Endometrium (tissue), 2 donors: ENCODE measurements around the gene TOB2.
A peak's percentile ranks its signal among the peaks of the same experiment; 100 is the strongest.

Source experiments
- FAIRE-seq: peaks from 2 replicates; lab custom pipeline; 2012; peaks lifted over from hg19 to GRCh38; lab: Jason Lieb, UNC
- donor health status: control.
- donor health status: control.

The TOB2 gene, protein sequence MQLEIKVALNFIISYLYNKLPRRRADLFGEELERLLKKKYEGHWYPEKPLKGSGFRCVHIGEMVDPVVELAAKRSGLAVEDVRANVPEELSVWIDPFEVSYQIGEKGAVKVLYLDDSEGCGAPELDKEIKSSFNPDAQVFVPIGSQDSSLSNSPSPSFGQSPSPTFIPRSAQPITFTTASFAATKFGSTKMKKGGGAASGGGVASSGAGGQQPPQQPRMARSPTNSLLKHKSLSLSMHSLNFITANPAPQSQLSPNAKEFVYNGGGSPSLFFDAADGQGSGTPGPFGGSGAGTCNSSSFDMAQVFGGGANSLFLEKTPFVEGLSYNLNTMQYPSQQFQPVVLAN

DNA sequence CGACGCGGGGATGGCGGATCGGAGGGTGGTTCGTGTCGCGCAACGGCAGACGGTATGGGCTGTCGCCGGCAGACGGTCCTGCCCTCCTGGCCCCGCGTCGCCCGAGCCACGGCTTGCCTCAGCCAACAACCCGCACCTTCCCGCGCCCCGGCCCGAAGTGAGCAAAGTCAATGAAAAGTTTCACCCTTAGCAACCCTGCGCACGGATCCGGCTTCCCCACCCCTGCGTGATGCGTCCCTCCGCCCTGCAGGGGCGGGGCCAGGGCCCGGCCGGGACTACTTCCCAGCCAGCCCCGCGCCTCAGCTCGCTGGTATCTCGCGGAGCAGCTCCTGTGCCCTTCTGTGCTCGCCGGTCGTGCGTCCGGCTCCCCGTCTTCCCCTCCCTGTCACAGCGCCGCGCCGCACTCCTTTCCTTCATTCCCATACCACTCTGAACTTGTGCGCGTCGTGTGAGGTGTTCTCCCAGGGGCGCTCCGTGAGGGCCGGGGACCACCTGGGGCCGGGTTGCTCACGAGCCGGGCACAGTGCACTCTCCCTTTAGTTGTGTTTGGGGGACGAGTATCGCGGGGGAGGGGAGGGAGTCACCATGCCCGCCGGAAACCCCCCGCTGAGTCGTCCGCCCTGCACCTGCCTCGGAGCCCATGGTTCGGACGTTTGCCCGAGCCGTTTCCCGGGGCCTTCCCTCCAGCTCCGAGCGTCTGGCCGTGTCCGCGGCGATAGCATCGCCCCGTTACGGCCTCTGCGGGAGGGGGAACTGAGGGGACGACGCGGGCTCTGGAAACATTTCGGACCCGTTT is at the start of gene TOB2:
TSS of gene TOB2 (minus strand) at position 163 of the 796 bp plus-strand sequence. CDS start 9,456 bp downstream, outside the sequence.
- FAIRE-seq, result peak; percentile 78

DNA sequence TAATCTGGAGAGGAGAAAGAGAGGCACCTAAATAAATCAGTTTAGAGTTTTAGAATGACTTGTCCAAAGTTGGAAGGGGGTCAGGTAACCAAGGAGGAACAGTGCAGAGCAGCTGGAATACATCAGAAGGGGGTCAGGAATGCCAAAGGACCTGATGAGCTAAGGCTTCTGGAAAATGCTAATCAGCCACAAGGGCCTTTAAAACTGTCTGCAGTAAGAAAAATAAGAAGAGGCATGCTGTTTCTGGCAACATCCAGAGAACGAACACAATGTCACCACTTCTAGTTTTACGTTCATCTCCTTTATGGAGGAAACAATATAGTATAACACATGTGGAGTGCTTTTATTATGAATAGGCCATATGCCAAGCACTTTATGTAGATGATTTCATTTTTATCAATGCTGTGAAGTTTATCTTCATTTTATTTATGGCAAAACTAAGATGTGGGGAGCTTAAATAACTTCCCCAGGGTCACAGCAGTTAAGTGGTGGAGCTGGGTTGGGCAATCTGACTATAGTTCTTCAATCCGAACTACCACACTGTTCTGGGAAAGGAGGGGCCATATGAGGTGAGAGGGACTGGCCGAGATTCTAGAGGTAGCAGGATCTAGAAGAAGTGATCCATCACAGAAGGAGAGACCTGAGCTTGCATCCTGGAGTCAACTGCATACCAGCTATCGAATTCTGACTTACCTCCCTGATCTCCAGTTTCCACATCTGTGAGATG is 44.9 kb upstream of the TOB2 start:
- FAIRE-seq, result no peak

DNA sequence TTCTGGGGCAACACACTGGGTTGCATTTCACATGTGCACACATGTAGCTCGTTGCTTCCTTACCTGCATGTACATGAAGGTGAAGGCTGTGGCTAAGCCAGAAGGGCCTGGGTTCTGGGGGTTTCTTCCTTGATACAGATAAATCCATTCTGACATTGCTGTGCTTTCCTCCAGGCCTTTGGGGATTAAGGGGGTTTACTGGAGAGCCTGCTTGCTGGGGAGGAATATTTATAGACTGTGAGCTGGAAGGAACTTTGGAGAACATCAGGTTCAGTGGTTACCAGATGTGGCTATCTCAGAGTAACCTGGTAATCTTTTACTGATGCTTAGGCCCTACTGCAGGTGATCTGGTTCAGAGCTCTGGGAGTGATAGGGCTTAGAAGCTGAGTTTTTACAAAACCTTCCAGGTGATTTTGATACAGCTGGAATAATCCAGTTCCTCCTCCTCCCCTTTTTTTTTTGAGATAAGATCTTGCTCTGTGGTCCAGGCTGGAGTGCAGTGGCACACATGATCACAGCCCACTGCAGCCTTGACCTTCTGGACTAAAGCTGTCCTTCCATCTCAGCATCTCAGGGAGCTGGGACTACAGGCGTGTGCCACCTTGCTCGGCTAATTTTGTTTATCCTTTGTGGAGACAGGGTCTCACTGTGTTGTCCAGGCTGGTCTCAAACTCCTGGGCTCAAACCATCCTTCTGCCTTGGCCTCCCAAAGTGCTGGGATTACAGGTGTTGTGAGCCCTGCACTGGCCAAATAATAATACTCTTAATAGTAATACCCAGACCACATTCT is 42.2 kb upstream of the TOB2 start:
- no peak for FAIRE-seq

GRCh38 chr22:41488076-41488475 is 41.5 kb upstream of the TOB2 start:
- FAIRE-seq, result no peak

- FAIRE-seq, result no peak
These were observed 40.7 kb upstream of the TOB2 start for GRCh38 chr22:41487037-41487935.

DNA sequence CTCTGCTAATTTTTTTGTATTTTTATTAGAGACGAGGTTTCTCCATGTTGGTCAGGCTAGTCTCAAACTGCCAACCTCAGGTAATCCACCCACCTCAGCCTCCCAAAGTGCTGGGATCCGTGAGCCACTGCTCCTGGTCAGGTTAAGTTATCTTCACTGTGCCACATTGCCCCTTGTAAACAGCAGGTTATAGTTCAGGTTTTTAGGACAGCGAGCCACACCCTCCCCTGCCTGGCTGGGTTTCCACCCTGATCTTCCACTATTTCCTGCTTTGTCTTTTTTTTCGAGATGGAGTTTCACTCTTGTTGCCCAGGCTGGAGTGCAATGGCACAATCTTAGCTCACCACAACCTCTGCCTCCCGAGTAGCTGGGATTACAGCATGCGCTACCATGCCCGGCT is 38.4 kb upstream of the TOB2 start:
- no peak for FAIRE-seq

DNA sequence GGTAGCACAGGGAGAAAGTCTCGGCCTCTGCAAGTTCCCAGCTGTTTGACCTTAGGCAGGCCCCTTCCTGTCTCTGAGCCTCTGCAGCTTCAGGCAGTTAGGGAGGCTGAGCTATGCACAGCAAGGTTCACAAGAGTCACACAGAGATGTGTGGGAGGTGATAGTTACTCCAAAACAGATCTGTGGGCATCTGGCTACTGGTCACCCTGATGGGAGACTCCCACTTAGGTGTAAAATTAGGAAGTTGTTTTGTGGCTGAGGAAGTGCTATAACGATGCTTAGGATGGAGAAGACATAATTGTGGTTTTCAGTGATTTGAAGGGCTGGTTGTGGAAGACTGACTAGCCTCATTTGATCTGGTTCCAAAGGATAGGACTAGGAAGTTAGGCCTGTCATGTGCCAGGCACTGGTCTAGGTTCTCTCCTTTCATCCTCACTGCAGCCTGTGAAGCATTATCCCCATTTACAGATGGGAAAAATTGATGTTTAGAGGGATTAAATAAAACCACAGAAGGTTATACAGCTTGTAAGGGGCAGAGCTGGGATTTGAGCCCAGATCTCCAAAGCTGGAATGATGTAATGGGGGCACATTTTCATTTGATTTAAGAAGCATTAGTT is 35.8 kb upstream of the TOB2 start:
- FAIRE-seq, result no peak

DNA sequence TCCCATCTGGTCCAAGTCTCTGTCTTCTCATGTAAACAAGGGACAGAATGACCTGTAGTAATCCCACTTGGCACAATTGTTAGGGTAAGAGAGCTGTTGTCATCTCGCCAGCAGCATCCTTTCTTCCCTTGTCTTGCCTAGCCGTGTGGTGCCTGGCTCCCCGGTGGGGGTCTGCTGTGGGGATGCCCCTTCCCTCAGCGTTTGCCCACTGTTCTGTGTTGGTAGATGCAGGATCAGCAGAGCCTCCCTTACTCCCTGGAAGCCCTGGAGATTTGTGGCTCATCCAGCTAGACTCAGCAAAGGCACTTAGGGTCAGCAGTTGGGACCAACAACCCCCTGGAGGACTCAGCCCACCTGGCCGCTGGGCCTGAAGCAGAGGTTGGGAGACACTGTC is 35.3 kb upstream of the TOB2 start:
- no peak for FAIRE-seq

DNA sequence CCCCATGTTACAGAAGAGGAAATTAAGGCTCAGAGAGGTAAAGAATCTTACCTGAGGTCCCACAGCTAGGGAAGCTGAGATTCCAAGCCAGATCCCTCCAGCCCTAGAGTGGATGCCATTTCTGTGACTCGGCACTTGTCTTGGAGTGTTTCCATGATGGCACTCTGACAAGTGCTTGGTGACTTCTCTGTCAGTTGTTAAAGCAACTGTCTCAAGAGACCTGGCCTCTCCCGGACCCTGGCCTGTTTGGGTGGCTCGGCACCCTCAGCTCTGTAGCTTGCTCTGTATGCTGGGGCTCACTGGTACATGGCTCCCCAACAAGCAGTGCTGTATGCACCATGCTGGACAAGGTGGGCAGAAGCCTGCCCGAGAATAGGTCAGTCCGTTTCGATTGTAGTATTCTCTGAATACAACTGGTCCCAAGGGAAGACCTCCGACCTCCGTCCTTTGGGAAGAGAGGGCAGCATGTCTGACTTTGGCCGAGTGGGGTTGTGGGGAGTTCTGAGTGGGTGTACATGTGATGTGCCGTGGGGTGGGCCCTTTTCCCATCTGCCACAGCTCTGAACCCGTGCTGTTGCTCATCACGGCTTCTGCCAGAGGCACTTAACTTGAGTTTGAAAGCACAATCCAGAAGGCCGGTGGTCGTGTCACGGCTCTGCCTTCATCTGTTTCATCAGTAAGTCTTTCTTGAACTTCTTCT is 34.7 kb upstream of the TOB2 start:
- FAIRE-seq, result no peak

- FAIRE-seq, result no peak
These were observed 33.8 kb upstream of the TOB2 start for GRCh38 chr22:41480397-41480735.

GRCh38 chr22:41479671-41480396 is 33.2 kb upstream of the TOB2 start:
- no peak for FAIRE-seq

GRCh38 chr22:41478891-41479521 is 32.4 kb upstream of the TOB2 start:
- no peak for FAIRE-seq

DNA sequence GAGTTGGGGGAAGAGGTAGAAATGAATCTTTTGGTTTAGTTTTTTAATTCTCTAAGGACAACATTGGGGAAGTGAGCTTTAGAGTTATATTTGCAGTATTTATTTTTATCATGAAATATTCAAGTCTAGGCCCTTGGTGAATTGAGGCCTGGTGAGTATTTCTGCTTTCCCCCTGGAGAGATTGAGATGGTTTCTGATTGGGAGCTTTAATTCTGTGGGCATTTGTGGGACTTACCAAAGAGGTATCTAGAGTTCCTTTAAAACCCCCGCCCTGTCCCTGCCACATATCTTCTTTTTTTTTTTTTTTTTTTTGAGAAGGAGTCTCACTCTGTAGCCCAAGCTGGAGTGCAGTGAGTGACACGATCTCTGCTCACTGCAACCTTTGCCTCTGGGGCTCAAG is 31.9 kb upstream of the TOB2 start:
- FAIRE-seq, result no peak

GRCh38 chr22:41474872-41475451 is 28.4 kb upstream of the TOB2 start:
- no peak for FAIRE-seq

DNA sequence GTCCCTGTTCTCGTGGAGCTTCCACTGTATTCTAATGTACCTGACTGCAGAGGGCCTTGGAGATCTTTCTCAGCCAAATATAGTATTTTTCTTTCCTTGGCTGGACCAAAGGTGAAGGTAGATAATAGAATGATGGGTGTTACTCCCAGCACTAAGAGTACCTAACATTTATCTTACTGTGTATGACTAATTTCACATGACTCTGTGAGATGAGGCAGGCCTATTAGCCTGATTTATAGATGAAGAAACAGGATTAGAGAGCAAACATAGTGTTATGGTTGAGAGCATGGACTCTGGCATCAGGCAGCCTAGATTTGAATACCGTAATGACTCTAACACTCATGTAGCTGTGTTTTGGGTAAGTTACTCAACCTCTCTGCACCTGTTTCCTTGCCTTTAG is 25.0 kb upstream of the TOB2 start:
- no peak for FAIRE-seq

- no peak for FAIRE-seq
These were observed 24.3 kb upstream of the TOB2 start for GRCh38 chr22:41470886-41471285.

DNA sequence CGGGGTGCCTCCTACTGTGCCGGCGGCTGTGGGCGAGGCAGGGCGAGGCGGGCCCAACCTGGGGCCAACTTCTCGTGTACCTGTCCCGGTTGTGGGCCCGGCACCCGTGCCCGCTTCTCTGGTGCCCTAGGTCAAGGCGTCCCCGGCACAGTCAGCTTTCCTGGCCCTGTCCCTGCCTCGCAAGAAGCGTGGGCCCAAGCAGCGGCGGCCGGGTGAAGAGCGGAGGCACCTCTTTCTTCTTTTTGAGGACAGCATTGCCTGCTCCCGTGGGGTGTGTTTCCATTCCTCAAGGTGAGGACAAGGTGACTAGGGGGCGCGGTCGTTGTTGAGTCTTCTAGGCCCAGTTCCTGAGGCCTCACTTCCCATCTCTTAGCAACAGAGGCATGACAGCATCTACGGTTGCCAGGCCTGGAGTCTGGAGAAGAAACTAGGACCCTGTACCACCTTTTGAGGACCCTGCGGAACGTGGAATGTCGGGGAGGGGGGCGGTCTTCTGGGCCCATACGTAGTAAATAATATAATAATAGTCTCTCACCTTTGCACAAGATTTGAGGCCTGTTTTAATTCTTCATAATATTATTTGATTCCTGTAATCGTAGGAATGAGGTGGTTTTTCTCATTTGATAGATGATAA is 22.7 kb upstream of the TOB2 start:
- FAIRE-seq, result no peak
